GM12878 (cell line): ENCODE results near the gene ZBED5. TPM values are rescaled to one million over a fixed set of nuclear protein-coding genes. Genes with fewer than 3 reads are reported as not detected.
A peak's percentile ranks its signal among the peaks of the same experiment; 100 is the strongest.

Experiments used
- ATAC-seq: fragments of 200-7000 bp; cut with Tn5 transposase; 3 replicates; pipeline ENCODE4 v1.9.1; 2020; ENCODE audit warnings: mild to moderate bottlenecking, moderate library complexity
- BruUV-seq: library from RNA; stranded (reverse); fragments of 400-500 nt; replicated peaks from 2 replicates; lab custom pipeline; 2021; lab: Mats Ljungman, UMichigan
- CTCF ChIA-PET: fragments of 300-600 bp; sonication (Branson Sonifier 250); formaldehyde crosslinking; extraction: SDS; loops from one replicate; lab custom pipeline; 2021; ENCODE audit warnings: inconsistent platforms; lab: Yijun Ruan, JAX
- POLR2A ChIA-PET: fragments of 350-600 bp; formaldehyde crosslinking; extraction: SDS; loops from one replicate; lab custom pipeline; 2021; ENCODE audit warnings: inconsistent platforms; lab: Charles Lee
- RAD21 ChIA-PET: fragments of 300-600 bp; sonication (Branson Sonifier 250); formaldehyde crosslinking; loops from one replicate; lab custom pipeline; 2023; ENCODE audit warnings: antibody characterized with exemption; ENCODE audit not compliant: unreplicated experiment; lab: Charles Lee
- SMC1A ChIA-PET: fragments of 300-600 bp; sonication (Branson Sonifier 250); formaldehyde crosslinking; loops from one replicate; lab custom pipeline; 2023; ENCODE audit not compliant: unreplicated experiment, uncharacterized antibody; lab: Charles Lee
- DNase-seq: peaks from one replicate; pipeline ENCODE4 v3.0.0-alpha.2; 2011; ENCODE audit warnings: low read depth, low spot score
- FAIRE-seq: peaks from 3 replicates; lab custom pipeline; 2011; peaks lifted over from hg19 to GRCh38; lab: Jason Lieb, UNC
- H2AFZ ChIP-seq: 2 replicates; pipeline ENCODE4 v1.6.0; 2011; ENCODE audit warnings: low read depth, low read length, control low read depth; ENCODE audit not compliant: control insufficient read depth
- H3K27ac ChIP-seq: 2 replicates; pipeline ENCODE4 v1.5.1; 2011; ENCODE audit warnings: control low read depth; ENCODE audit not compliant: control insufficient read depth, insufficient read depth
- H3K27me3 ChIP-seq, 2 experiments: replicated peaks in 1 of 2; 2 replicates each; pipeline versions ENCODE4 v1.6.0 to v1.6.1; 2011; ENCODE audit warnings: low read length in 1 of 2; ENCODE audit not compliant: control insufficient read depth in 2 of 2, insufficient read depth in 2 of 2
- H3K36me3 ChIP-seq, 2 experiments: 2 replicates each; pipeline ENCODE4 v1.5.1; 2011; ENCODE audit warnings: low read length in 1 of 2; ENCODE audit not compliant: control insufficient read depth in 2 of 2, insufficient read depth in 2 of 2
- H3K4me1 ChIP-seq: 2 replicates; pipeline ENCODE4 v1.6.1; 2011; ENCODE audit warnings: mild to moderate bottlenecking, low read length, moderate library complexity, mixed read lengths; ENCODE audit not compliant: control insufficient read depth, insufficient read depth
- H3K4me2 ChIP-seq: 2 replicates; pipeline ENCODE4 v1.6.0; 2011; ENCODE audit warnings: control low read depth; ENCODE audit not compliant: control insufficient read depth, insufficient read depth
- H3K4me3 ChIP-seq: fragments of 200-600 bp; sonication (generic); 2 replicates; pipeline ENCODE4 v1.5.1; 2016
- H3K79me2 ChIP-seq: 2 replicates; pipeline ENCODE4 v1.6.0; 2011; ENCODE audit warnings: low read length; ENCODE audit not compliant: control insufficient read depth, insufficient read depth
- H3K9ac ChIP-seq: 2 replicates; pipeline ENCODE4 v1.8.0; 2011; ENCODE audit warnings: low read length, control low read depth, mixed read lengths; ENCODE audit not compliant: control insufficient read depth, insufficient read depth
- H3K9me3 ChIP-seq: replicated peaks from 3 replicates; pipeline ENCODE4 v1.5.1; 2011; ENCODE audit warnings: mild to moderate bottlenecking, low read length; ENCODE audit not compliant: control insufficient read depth, insufficient read depth
- H4K20me1 ChIP-seq: 2 replicates; pipeline ENCODE4 v1.6.0; 2011; ENCODE audit not compliant: control insufficient read depth, insufficient read depth
- PML ChIP-seq: IDR thresholded peaks from 2 replicates; pipeline ENCODE4 v1.6.1; 2012; ENCODE audit warnings: low read length, inconsistent platforms
- RAD21 ChIP-seq: IDR thresholded peaks from 2 replicates; pipeline ENCODE4 v1.6.1; 2011; ENCODE audit warnings: mild to moderate bottlenecking, low read depth, low read length, moderate library complexity; ENCODE audit not compliant: insufficient read depth
- SMC3 ChIP-seq: IDR thresholded peaks from 2 replicates; pipeline ENCODE4 v1.6.1; 2011; ENCODE audit warnings: low read length, improper control_type of control experiment, borderline replicate concordance
- WGBS: methylation state at CpG from one replicate; pipeline ENCODE4 v1.1.6; 2016; ENCODE audit warnings: low lambda C conversion rate; ENCODE audit not compliant: insufficient replicate concordance, insufficient coverage; ENCODE audit errors: missing lambda C conversion rate; 5-methylcytosine and 5-hydroxymethylcytosine counted together
- in situ Hi-C: fragments of 300-500 bp; cut with MboI; formaldehyde crosslinking; loops from 9 replicates; pipeline ENCODE4 v1.14.3; 2018; ENCODE audit warnings: mixed read lengths
- intact Hi-C: fragments of 100-400 bp; cut with micrococcal nuclease; formaldehyde crosslinking; loops from one replicate; pipeline ENCODE4 v1.14.2; 2022; ENCODE audit not compliant: unreplicated experiment
- polyA plus RNA-seq, 11 experiments: library from polyadenylated mRNA; depleted of rRNA in 4 of 11; unstranded in 6 of 11; stranded (reverse) in 5 of 11; fragments of >200 nt; fragmentation: Nextera tagmentation in 4 of 11; fragmentation: Illumina TruSeq in 1 of 11; extraction: Ambion mirVana in 4 of 11; extraction: Trizol in 1 of 11; gene quantifications; 1 replicate in 1 of 11; 2 replicates in 10 of 11; pipeline versions ENCODE4 v1.2.1 to v1.2.3, GENCODE V29; 2011 to 2016; ENCODE audit warnings: inconsistent platforms in 2 of 11, missing spikeins in 2 of 11, low read depth in 1 of 11
- total RNA-seq, 4 experiments: library from RNA; depleted of rRNA in 3 of 4; stranded (reverse); fragments of >200 nt in 3 of 4; fragmentation: Illumina TruSeq in 1 of 4; extraction: Trizol in 1 of 4; gene quantifications; 2 replicates each; pipeline versions ENCODE4 v1.2.1 to v1.2.3, GENCODE V29; 2013 to 2021
- TF ChIP-seq, protein P1 (sequence below): fragments of 450-650 bp; IDR thresholded peaks from 2 replicates; pipeline ENCODE4 v1.6.1; 2016; ENCODE audit warnings: mild to moderate bottlenecking
- TF ChIP-seq, protein P2 (sequence below), 3 experiments: IDR thresholded peaks in 2 of 3; conservative IDR thresholded peaks in 1 of 3; 2 replicates each; pipeline ENCODE4 v1.5.1; 2011; ENCODE audit warnings: low read depth in 3 of 3, low read length in 3 of 3, mild to moderate bottlenecking in 3 of 3, control low read depth in 2 of 3, moderate library complexity in 2 of 3, inconsistent platforms in 1 of 3, mixed read lengths in 1 of 3; ENCODE audit not compliant: control insufficient read depth in 2 of 3, insufficient read depth in 1 of 3; ENCODE audit errors: extremely low read depth in 1 of 3

ZBED5 gene
- total and polyA plus RNA-seq, 10 of the 15 experiments (the other 5 are each of a cell fraction or from before 2014, with no cell fraction given) = 27.3 to 86.8 (median 37.6) TPM

DNA sequence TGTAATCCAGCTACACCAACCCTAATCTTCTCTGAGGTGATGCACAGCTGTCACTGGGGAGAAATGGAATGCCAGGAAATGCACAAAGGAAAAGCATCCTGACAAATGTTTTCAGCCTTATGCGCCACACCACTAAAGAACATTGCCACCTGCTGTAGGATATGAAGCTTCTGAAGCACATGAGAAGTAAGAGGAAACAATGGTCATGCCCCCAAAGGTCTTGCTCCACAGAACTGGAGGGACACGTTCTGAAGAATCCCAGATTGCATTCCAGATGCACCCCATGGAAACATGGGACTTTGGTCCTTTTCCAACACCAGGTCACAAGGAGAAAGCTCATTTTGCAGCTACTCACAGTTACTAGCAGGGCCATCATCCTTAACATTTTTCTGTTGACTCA, 48.7 kb upstream of the ZBED5 start:
- WGBS = 25% methylated on average over 2 of the region's 2 CpGs
- intact Hi-C loops = no loop called here
- ChIA-PET SMC1A (interaction anchor here (0.6 to 1.5 kb wide), 7 partner anchors 18 to 136 kb away, joined by 3 to 6 read pairs (median 3); no protein-coding TSS in a partner anchor), CTCF (interaction anchor here (0.6 to 4.9 kb wide), 7 partner anchors 8 to 829 kb away, joined by 3 to 32 read pairs (median 5); no protein-coding TSS in a partner anchor), RAD21 (interaction anchor here (1.0 to 1.8 kb wide), 3 partner anchors 108 to 116 kb away, joined by 3 to 4 read pairs (median 3); no protein-coding TSS in a partner anchor), POLR2A (interaction anchor here (0.6 to 0.7 kb wide), 2 partner anchors 139 to 817 kb away, joined by 3 read pairs; no protein-coding TSS in a partner anchor)
- Histone ChIP-seq H3K4me1 (no peaks in the 10 kb centered on the region), H3K9me3 (no peaks in the 10 kb centered on the region), H3K27me3 (no peaks in the 10 kb centered on the region; a peak in 2 of 4 replicates), H2AFZ (no peak overlapping the region), H3K36me3 (no peaks in the 10 kb centered on the region), H3K4me2 (no peak overlapping the region), H3K9ac (no peak overlapping the region), H3K4me3 (no peak overlapping the region), H3K27ac (no peak overlapping the region), H3K79me2 (no peaks in the 10 kb centered on the region), H4K20me1 (no peaks in the 10 kb centered on the region)
- ATAC-seq (no peak), DNase-seq (no peak), FAIRE-seq (no peak)
- in situ Hi-C loops = no loop called here
- BruUV-seq = no TSS peak
- 0 out of 2 replicates have a peak, but pooled peaks have one; percentile 16 for TF ChIP-seq SMC3
- TF ChIP-seq PML = no peak
- TF ChIP-seq, protein P1, sequence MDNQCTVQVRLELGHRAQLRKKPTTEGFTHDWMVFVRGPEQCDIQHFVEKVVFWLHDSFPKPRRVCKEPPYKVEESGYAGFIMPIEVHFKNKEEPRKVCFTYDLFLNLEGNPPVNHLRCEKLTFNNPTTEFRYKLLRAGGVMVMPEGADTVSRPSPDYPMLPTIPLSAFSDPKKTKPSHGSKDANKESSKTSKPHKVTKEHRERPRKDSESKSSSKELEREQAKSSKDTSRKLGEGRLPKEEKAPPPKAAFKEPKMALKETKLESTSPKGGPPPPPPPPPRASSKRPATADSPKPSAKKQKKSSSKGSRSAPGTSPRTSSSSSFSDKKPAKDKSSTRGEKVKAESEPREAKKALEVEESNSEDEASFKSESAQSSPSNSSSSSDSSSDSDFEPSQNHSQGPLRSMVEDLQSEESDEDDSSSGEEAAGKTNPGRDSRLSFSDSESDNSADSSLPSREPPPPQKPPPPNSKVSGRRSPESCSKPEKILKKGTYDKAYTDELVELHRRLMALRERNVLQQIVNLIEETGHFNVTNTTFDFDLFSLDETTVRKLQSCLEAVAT = no peak
- 0 out of 2 replicates have a peak, but pooled peaks have one; percentile 7 for TF ChIP-seq RAD21
- TF ChIP-seq, protein P2, sequence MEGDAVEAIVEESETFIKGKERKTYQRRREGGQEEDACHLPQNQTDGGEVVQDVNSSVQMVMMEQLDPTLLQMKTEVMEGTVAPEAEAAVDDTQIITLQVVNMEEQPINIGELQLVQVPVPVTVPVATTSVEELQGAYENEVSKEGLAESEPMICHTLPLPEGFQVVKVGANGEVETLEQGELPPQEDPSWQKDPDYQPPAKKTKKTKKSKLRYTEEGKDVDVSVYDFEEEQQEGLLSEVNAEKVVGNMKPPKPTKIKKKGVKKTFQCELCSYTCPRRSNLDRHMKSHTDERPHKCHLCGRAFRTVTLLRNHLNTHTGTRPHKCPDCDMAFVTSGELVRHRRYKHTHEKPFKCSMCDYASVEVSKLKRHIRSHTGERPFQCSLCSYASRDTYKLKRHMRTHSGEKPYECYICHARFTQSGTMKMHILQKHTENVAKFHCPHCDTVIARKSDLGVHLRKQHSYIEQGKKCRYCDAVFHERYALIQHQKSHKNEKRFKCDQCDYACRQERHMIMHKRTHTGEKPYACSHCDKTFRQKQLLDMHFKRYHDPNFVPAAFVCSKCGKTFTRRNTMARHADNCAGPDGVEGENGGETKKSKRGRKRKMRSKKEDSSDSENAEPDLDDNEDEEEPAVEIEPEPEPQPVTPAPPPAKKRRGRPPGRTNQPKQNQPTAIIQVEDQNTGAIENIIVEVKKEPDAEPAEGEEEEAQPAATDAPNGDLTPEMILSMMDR (IDR thresholded peaks at IDR 0.05 in 2 of 3, conservative IDR thresholded peaks at IDR 0.05 in 1 of 3; ENCODE audit: control insufficient read depth in 2 of 3, extremely low read depth in 1 of 3, insufficient read depth in 1 of 3, low read depth in 3 of 3, low read length in 3 of 3) = peak in 1 of 3 experiments; percentile 19; a peak in 1 of 6 replicates
